ENCODE measurements around the gene EPGN.

The EPGN gene

DNA sequence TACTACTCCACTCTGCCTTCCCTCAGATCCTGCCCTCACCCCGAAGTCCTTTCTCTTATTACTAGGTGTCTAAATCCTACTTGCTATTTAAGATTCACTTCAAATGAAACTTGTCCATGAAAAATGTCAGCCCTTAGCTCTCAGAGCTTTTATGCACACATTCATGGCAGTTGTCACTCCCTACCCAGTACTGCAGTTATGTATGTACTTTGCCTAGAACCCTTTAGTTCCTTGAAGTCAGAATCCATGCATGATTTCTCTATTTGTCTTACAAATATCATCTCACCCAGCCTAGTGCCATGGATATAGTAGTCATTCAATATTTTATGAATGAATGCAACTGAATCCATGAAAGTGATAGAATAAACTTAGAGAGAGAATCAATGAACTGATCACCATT is 3.3 kb upstream of the EPGN start:
- no peak overlapping the region for H3K4me3 ChIP-seq (ENCODE audit: low read length)
- TF ChIP-seq CTCF (conservative IDR thresholded peaks at IDR 0.05; ENCODE audit: low read length) = no peak
- no peak for DNase-seq (ENCODE audit: low read depth)

DNA sequence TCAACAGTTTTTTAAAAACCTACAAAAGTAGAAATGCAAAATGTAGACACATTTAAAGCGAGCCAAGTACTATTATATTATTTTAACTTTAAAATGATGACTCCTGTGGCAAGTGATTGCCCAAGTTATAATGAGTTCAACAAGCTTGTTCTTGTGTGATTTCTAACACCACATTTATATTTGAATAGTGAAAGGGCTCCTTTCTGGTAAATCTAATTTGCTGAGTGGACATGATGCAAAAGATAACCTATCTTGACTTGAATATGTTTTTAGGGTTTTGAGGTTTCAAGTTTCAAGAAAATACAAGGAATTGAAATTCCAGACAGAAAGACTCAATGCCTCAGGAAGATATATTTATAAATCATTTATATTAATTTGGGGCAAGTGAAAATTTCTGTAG is 1.1 kb upstream of the EPGN start:
- no peak for TF ChIP-seq CTCF (conservative IDR thresholded peaks at IDR 0.05; ENCODE audit: low read length)
- no peak overlapping the region for H3K4me3 ChIP-seq (ENCODE audit: low read length)
- DNase-seq (ENCODE audit: low read depth) = no peak

DNA sequence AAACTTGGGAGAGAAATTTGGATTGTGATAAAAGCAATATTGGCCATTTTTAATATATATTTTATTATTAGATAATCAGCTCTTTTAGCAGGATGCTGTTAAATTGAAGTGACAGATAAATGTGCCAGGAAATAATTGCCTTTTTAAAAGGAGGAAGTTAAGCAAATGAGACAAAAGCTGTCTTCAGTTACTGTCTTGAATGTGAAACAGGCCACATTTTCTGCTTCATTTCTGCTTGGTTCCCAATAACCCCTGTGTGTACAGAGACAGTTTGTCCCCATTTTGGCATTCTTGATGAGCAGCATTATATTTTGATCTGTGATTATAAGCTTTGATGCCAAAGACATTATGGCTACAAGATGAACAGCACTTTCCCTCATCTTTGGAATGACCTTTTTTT is 953 bp downstream of the EPGN start:
- TF ChIP-seq CTCF (conservative IDR thresholded peaks at IDR 0.05; ENCODE audit: low read length) = no peak
- DNase-seq (ENCODE audit: low read depth) = no peak
- no peak overlapping the region for H3K4me3 ChIP-seq (ENCODE audit: low read length)

DNA sequence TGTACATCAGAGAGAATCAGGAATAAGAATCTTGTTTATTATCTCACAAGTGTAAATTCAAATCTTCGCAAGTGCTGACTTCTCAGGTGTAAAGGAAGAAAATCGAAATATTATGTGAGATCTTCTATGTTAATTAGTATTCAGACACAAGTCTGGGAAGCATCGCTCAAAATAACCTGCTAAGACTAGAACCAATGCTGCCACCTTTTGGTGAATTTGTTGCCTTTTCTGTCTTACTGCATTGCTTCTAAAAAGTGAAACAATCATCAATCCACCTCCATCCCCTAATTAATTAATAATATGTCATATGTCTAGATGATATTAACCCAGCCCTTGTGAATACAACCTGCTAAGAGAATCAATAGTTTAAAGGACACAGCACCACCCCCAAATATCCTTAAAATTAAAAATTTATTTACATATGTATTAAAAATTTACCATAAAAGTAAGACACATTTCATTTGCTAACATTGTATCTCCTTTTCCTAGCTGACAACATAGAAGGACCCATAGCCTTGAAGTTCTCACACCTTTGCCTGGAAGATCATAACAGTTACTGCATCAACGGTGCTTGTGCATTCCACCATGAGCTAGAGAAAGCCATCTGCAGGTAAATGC is 3.5 kb downstream of the EPGN start:
- no peak overlapping the region for H3K4me3 ChIP-seq (ENCODE audit: low read length)
- peak; percentile 66 for DNase-seq (ENCODE audit: low read depth)
- peak; percentile 74 for TF ChIP-seq CTCF (conservative IDR thresholded peaks at IDR 0.05; ENCODE audit: low read length)

DNA sequence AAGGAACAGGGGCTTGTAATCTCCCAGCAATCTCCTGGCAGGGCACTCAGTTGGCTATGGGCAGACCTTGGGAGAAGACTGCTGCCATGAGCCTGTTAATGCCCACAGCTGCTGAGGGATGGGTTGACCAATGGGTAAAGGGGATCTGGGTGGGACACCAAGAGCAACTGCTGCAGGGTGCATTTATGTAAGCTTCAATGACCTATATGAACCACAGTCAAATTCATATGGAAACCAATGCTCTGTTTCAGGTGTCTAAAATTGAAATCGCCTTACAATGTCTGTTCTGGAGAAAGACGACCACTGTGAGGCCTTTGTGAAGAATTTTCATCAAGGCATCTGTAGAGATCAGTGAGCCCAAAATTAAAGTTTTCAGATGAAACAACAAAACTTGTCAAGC is 6.1 kb downstream of the EPGN start:
- H3K4me3 ChIP-seq (ENCODE audit: low read length) = no peak overlapping the region
- DNase-seq (ENCODE audit: low read depth) = no peak
- TF ChIP-seq CTCF (conservative IDR thresholded peaks at IDR 0.05; ENCODE audit: low read length) = no peak

- H3K4me3 ChIP-seq (ENCODE audit: low read length) = no peak overlapping the region
- no peak for DNase-seq (ENCODE audit: low read depth)
- no peak for TF ChIP-seq CTCF (conservative IDR thresholded peaks at IDR 0.05; ENCODE audit: low read length)
Measured at GRCh38 chr4:74314944-74315343, 6.7 kb downstream of the EPGN start.

DNA sequence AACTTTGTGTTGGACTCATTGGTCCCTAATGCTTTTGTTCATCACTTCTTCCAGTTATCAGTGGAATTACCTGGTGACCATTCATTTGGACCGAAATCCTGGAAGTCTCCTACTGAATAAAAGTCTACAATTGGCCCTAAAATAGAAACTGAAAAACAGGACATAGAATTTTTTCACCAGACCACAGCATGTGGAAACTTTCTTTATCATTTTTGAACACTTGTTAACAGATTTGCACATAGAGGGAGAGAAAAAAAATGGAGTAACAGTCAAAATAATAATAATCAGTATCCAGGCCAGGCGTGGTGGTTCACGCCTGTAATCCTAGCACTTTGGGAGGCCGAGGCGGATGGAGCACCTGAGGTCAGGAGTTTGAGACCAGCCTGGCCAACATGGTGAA is 7.1 kb downstream of the EPGN start:
- no peak for TF ChIP-seq CTCF (conservative IDR thresholded peaks at IDR 0.05; ENCODE audit: low read length)
- H3K4me3 ChIP-seq (ENCODE audit: low read length) = no peak overlapping the region
- DNase-seq (ENCODE audit: low read depth) = no peak

Measured in AG10803 (cell line).